Type B pancreatic cell (in vitro differentiated cells): ENCODE measurements around the gene CHMP2B. TPM values are rescaled to one million over a fixed set of nuclear protein-coding genes. Genes with fewer than 3 reads are reported as not detected.

Experiments
- DNase-seq: peaks from one replicate; pipeline ENCODE4 v3.0.0; 2021; ENCODE audit warnings: mixed read lengths; ENCODE audit not compliant: unreplicated experiment; ENCODE audit errors: extremely low spot score
- H3K27ac Mint-ChIP-seq: 2 replicates; pipeline ENCODE4 v1.8.0; 2021; ENCODE audit warnings: mild to moderate bottlenecking, mixed read lengths
- H3K27me3 Mint-ChIP-seq: 2 replicates; pipeline ENCODE4 v1.8.0; 2021; ENCODE audit warnings: mixed read lengths
- H3K36me3 Mint-ChIP-seq: 2 replicates; pipeline ENCODE4 v1.8.0; 2021; ENCODE audit warnings: mixed read lengths
- H3K4me1 Mint-ChIP-seq: one replicate; pipeline ENCODE4 v1.8.0; 2021; ENCODE audit warnings: mixed read lengths; ENCODE audit not compliant: unreplicated experiment
- H3K4me3 Mint-ChIP-seq: 2 replicates; pipeline ENCODE4 v1.8.0; 2021; ENCODE audit warnings: mild to moderate bottlenecking, mixed read lengths
- H3K9me3 Mint-ChIP-seq: 2 replicates; pipeline ENCODE4 v1.8.0; 2021; ENCODE audit warnings: mixed read lengths
- long read RNA-seq: library from polyadenylated mRNA; unstranded; transcript quantifications from one replicate; pipeline ENCODE4 v2.0.0, GENCODE V29; 2020
- total RNA-seq: library from RNA; stranded (reverse); gene quantifications from 2 replicates; pipeline ENCODE4 v1.2.1, GENCODE V29; 2021; ENCODE audit warnings: low replicate concordance
- TF ChIP-seq, protein P1 (sequence below): fragments of 200-600 bp; sonication (generic); conservative IDR thresholded peaks from 2 replicates; pipeline ENCODE4 v1.5.0; 2021; ENCODE audit warnings: antibody characterized with exemption, mild to moderate bottlenecking

CHMP2B gene, protein sequence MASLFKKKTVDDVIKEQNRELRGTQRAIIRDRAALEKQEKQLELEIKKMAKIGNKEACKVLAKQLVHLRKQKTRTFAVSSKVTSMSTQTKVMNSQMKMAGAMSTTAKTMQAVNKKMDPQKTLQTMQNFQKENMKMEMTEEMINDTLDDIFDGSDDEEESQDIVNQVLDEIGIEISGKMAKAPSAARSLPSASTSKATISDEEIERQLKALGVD
- total RNA-seq: 29.0 and 36.8 TPM in 2 replicates
- long read RNA-seq, transcript CHMP2B-201 (6 exons, 2,557 nt): major isoform, 100 of 119 reads
- long read RNA-seq, partial matches to known transcripts: 4 of 119 reads
- long read RNA-seq, other reads (novel, unspliced or antisense): 12 of 119 reads

DNA sequence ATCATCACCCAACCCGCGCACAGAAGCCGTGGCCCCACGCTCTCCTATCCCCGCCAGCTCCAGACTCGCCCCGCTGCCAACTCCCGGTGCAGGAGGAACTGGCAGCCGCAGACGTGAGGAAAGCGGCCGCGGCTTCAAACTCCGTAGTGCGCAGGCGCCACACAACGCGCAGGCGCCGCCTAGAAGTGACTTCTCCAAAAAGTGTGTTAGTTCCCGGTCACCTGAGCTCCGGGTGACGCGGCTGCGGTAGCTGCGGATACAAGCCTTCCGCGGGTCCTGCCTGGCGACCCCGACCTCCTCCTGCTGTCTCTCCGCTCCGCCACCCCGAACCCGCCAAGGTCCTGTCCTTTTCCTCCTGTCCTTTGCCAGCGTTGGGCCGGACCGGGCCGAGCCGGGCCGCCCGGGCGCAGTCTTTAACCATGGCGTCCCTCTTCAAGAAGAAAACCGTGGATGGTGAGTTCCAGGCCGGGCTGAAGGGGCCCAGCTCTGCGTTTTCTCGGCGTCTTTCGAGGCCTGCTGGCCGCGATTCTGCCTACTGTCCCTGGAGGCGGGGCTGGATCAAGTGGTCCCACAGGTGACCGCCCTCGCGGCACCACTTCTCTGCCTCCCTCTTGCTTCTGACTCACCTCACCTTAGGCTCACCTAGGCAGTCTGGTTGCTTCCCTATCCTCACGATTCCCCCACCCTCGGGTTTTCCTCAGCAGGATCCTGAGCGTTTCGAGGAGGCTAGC is at the start of gene CHMP2B:
CHMP2B (plus strand) TSS at position 206 of the 731 bp plus-strand sequence; CDS start at position 420, 214 bp downstream.
- H3K36me3 Mint-ChIP-seq: peaks cover 5% of the 10 kb centered on the region
- peaks cover 19% of the 10 kb centered on the region for H3K4me1 Mint-ChIP-seq
- DNase-seq: peak; percentile 93
- TF ChIP-seq, protein P1, sequence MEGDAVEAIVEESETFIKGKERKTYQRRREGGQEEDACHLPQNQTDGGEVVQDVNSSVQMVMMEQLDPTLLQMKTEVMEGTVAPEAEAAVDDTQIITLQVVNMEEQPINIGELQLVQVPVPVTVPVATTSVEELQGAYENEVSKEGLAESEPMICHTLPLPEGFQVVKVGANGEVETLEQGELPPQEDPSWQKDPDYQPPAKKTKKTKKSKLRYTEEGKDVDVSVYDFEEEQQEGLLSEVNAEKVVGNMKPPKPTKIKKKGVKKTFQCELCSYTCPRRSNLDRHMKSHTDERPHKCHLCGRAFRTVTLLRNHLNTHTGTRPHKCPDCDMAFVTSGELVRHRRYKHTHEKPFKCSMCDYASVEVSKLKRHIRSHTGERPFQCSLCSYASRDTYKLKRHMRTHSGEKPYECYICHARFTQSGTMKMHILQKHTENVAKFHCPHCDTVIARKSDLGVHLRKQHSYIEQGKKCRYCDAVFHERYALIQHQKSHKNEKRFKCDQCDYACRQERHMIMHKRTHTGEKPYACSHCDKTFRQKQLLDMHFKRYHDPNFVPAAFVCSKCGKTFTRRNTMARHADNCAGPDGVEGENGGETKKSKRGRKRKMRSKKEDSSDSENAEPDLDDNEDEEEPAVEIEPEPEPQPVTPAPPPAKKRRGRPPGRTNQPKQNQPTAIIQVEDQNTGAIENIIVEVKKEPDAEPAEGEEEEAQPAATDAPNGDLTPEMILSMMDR: no peak
- no peaks in the 10 kb centered on the region for H3K9me3 Mint-ChIP-seq
- peak within 1 kb of the TSS; percentile 100 for H3K27ac Mint-ChIP-seq
- peak within 1 kb of the TSS; percentile 98 for H3K4me3 Mint-ChIP-seq
- H3K27me3 Mint-ChIP-seq: peaks cover 13% of the 10 kb centered on the region

DNA sequence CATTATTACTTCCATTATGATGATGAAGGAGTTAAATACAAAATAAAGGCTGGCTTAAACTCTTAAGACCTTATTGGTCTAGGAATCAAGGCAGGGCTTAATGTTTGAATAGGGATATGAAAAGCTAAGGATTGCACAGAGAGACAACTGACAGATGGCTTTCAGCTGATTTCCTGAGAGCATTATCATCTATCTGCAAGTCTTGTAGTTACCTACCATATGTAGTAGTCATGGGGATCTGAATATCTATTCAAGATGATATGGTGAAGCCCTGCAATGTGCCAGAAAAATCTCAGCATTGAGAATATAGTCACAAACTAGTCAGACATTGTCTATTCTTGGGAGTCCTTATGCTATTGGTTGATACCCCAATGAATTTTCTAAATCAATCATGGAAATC is 47.5 kb upstream of the CHMP2B start:
- TF ChIP-seq, protein P1: no peak
- DNase-seq: no peak
- H3K36me3 Mint-ChIP-seq: no peaks in the 10 kb centered on the region
- no peaks in the 10 kb centered on the region for H3K9me3 Mint-ChIP-seq
- peaks cover 19% of the 10 kb centered on the region for H3K27me3 Mint-ChIP-seq
- peaks cover 4% of the 10 kb centered on the region for H3K4me1 Mint-ChIP-seq
- H3K27ac Mint-ChIP-seq: no peak overlapping the region
- H3K4me3 Mint-ChIP-seq: no peak overlapping the region

DNA sequence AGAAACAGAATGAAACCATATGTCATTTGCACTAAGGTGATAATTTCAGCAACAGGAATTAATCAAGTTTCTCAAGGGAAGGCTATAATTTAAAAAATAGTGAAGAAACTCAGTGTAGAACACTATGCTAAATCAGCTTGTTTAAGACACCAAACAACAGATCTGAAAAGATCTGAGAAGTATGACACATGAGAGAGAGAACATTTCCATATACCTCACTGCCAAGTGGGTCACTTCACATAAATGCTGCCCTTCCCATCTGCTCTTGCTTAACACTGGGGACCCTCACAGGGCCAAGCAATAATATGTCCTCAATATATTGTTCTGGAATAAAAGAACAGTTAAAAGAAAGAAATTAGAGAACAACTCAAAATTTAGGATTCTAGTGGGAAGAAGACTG is 45.6 kb upstream of the CHMP2B start:
- peaks cover under 1% of the 10 kb centered on the region for H3K4me1 Mint-ChIP-seq
- H3K27ac Mint-ChIP-seq: no peak overlapping the region
- no peak for DNase-seq
- TF ChIP-seq, protein P1: no peak
- peaks cover 19% of the 10 kb centered on the region for H3K27me3 Mint-ChIP-seq
- H3K36me3 Mint-ChIP-seq: no peaks in the 10 kb centered on the region
- no peaks in the 10 kb centered on the region for H3K9me3 Mint-ChIP-seq
- no peak overlapping the region for H3K4me3 Mint-ChIP-seq

DNA sequence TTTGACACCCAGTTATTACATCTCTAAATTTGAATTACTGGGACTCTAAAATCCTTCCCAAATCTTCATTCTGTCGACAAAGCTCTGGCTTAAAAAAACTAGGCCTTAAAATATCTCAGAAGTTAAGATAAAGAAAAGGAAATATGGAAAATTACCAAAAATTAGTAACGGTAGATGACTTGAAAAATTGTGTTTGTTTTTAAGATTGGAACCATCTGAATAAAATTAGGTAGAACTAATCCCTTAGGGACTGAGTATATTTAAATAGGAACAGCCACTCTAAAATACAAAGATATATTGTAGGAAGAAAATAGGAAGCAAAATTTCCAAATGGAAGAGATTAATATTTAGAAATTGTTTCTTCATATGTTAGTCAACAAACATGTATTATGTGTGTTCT is 45.1 kb upstream of the CHMP2B start:
- H3K27me3 Mint-ChIP-seq: peaks cover 23% of the 10 kb centered on the region
- H3K4me1 Mint-ChIP-seq: peaks cover 5% of the 10 kb centered on the region
- H3K9me3 Mint-ChIP-seq: peaks cover 5% of the 10 kb centered on the region
- TF ChIP-seq, protein P1: no peak
- no peaks in the 10 kb centered on the region for H3K36me3 Mint-ChIP-seq
- H3K4me3 Mint-ChIP-seq: no peak overlapping the region
- H3K27ac Mint-ChIP-seq: no peak overlapping the region
- DNase-seq: no peak

DNA sequence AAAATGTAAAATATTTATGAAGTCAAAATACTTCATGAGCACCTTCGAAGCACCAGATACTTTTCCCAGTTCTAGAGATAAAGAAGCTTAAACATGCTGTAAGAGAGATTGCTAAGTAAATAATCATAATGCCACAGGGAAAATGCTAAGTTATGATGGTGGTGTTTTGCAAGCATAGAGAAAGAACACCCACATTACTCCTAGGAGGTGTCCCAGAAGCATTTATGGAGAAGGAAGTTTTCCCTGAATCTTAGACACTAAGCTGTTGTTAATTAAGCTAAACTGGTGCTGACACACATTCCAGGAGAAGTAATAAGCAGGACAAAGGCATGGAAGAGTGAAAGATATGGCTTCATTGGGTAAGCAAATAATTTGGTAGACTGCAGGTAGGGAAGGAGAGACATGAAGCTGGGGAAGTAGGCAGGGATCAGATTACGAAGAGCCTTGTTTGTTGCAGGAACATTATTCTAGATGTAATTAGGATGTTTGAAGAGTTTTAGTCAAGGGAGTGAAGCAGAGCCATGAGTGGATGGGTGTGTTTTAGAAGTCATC is 40.4 kb upstream of the CHMP2B start:
- Mint-ChIP-seq H3K9me3 (peaks cover 6% of the 10 kb centered on the region), H3K27me3 (peaks cover 15% of the 10 kb centered on the region), H3K36me3 (no peaks in the 10 kb centered on the region), H3K27ac (no peak overlapping the region), H3K4me1 (peaks cover 6% of the 10 kb centered on the region), H3K4me3 (no peak overlapping the region)
- DNase-seq: no peak
- TF ChIP-seq, protein P1: no peak
